Natural killer cell (primary cell): Measurements from ENCODE around the gene LACC1. TPM values are rescaled to one million over a fixed set of nuclear protein-coding genes. Genes with fewer than 3 reads are reported as not detected.

Experiments used
- ATAC-seq, 3 donors: fragments of 150-1000 bp in 2 of 3; fragments of 200-7000 bp in 1 of 3; cut with Tn5 transposase; 1 replicate in 1 of 3; 2 replicates in 2 of 3; pipeline ENCODE4 v1.10.0; 2021; ENCODE audit warnings: mild to moderate bottlenecking in 2 of 3, moderate library complexity in 2 of 3
- DNase-seq, 2 donors: peaks; one replicate each; pipeline versions ENCODE4 v3.0.0 to v3.0.0-alpha.2; 2013 to 2021; ENCODE audit warnings: mixed read lengths in 1 of 2
- H3K27ac ChIP-seq: one replicate; pipeline ENCODE4 v1.5.1; 2013; ENCODE audit warnings: mild to moderate bottlenecking, low read length
- H3K27me3 ChIP-seq: one replicate; pipeline ENCODE4 v1.6.1; 2013; ENCODE audit warnings: low read length; ENCODE audit not compliant: control insufficient read depth, insufficient read depth
- H3K36me3 ChIP-seq: one replicate; pipeline ENCODE4 v1.6.1; 2013; ENCODE audit warnings: low read length; ENCODE audit not compliant: control insufficient read depth, insufficient read depth
- H3K4me1 ChIP-seq: one replicate; pipeline ENCODE4 v1.6.1; 2013; ENCODE audit warnings: low read length; ENCODE audit not compliant: control insufficient read depth, insufficient read depth
- H3K4me3 ChIP-seq: one replicate; pipeline ENCODE4 v1.5.1; 2013; ENCODE audit warnings: low read length
- H3K9me3 ChIP-seq: one replicate; pipeline ENCODE4 v1.6.1; 2013; ENCODE audit warnings: low read length; ENCODE audit not compliant: control insufficient read depth, insufficient read depth
- H3K27ac Mint-ChIP-seq, 2 donors: one replicate each; pipeline ENCODE4 v1.8.0; 2022; ENCODE audit warnings: mild to moderate bottlenecking in 2 of 2, mixed read lengths in 2 of 2, moderate library complexity in 1 of 2
- H3K27me3 Mint-ChIP-seq, 2 donors: one replicate each; pipeline ENCODE4 v1.8.0; 2022; ENCODE audit warnings: low read depth in 2 of 2, mixed read lengths in 2 of 2
- H3K36me3 Mint-ChIP-seq: one replicate; pipeline ENCODE4 v1.8.0; 2022; ENCODE audit warnings: mixed read lengths
- H3K4me1 Mint-ChIP-seq, 2 donors: one replicate each; pipeline ENCODE4 v1.8.0; 2022; ENCODE audit warnings: mixed read lengths in 2 of 2
- H3K4me3 Mint-ChIP-seq: one replicate; pipeline ENCODE4 v1.8.0; 2022; ENCODE audit warnings: mild to moderate bottlenecking, moderate library complexity, mixed read lengths
- H3K9me3 Mint-ChIP-seq, 2 donors: one replicate each; pipeline ENCODE4 v1.8.0; 2022; ENCODE audit warnings: mixed read lengths in 2 of 2
- CTCF ChIP-seq: fragments of 200-600 bp; IDR thresholded peaks from one replicate; pipeline ENCODE4 v1.8.0; 2022; ENCODE audit warnings: antibody characterized with exemption
- WGBS: methylation state at CpG from one replicate; pipeline ENCODE4 v1.1.7; 2013; ENCODE audit warnings: missing lambda C conversion rate; ENCODE audit not compliant: insufficient coverage; 5-methylcytosine and 5-hydroxymethylcytosine counted together
- intact Hi-C: fragments of 100-400 bp; cut with micrococcal nuclease; formaldehyde crosslinking; loops from one replicate; pipeline ENCODE4 v1.14.2; 2022
- total RNA-seq, 4 donors: library from RNA; stranded (reverse); fragments of 120-200 nt in 1 of 4; gene quantifications; one replicate each; pipeline versions ENCODE4 v1.2.3 to v1.2.4, GENCODE V29; 2013 to 2022

The LACC1 gene
- total RNA-seq, 3 donors from 2014 or later (not counting 1 experiment from before 2014, with no cell fraction given), result 1.1 to 4.3 (median 2.8) TPM

DNA sequence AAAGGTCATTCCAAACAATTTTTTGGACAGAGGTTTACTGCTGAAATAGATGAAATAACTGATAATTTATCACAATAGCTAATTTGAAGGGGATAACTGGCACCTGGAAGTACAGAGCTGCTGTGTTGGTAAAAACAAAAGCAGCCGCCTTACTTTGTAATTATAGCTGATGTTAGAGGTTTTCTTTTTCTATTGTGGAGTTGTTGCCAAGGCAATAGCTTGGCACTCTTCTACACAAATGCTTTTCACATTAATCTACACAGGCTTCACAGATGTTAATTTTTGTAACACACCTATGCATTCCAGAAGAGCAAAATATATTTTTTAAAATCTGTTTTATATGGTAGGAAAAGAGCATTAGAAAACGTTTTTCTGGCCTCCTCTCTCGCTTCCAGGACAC, 56.9 kb downstream of the LACC1 start:
- TF ChIP-seq CTCF, result no peak
- Mint-ChIP-seq H3K9me3 (no peaks in the 10 kb centered on the region), H3K4me3 (no peak overlapping the region), H3K27me3 (peaks cover 11 to 19% of the 10 kb centered on the region in 2 donors), H3K36me3 (no peaks in the 10 kb centered on the region), H3K27ac (no peak overlapping the region), H3K4me1 (no peaks in the 10 kb centered on the region)
- H3K9me3 ChIP-seq, result no peaks in the 10 kb centered on the region
- ATAC-seq (no peak), DNase-seq (no peak)
- intact Hi-C loops, result no loop called here
- no peaks in the 10 kb centered on the region for H3K27me3 ChIP-seq
- H3K4me1 ChIP-seq, result no peaks in the 10 kb centered on the region
- 78% methylated on average over 2 of the region's 3 CpGs for WGBS
- no peaks in the 10 kb centered on the region for H3K36me3 ChIP-seq
- no peak overlapping the region for H3K27ac ChIP-seq
- H3K4me3 ChIP-seq, result no peak overlapping the region

DNA sequence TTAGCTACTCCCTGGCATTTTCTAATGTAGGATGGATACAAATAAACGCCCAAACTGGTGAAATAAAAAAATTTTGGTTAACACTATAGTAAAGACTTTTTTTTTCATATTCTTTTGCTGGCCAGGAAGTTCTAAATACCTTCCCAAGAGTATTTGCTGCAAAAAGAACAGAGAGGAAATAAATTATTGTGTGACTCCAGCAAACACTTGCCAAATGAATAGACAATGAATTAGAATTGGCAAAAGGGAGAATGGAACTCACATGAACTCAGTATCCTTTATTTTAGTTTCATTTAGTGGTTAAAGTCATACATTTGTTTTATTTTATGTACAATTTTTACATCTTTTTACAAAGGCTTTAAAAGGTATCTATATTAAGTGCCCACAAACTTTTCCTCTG, 58.1 kb downstream of the LACC1 start:
- no peak for DNase-seq
- no peaks in the 10 kb centered on the region for H3K36me3 Mint-ChIP-seq
- no peak overlapping the region for H3K4me3 ChIP-seq
- H3K9me3 Mint-ChIP-seq, result no peaks in the 10 kb centered on the region
- no peak for TF ChIP-seq CTCF
- H3K27ac Mint-ChIP-seq, result no peak overlapping the region
- no peaks in the 10 kb centered on the region for H3K4me1 Mint-ChIP-seq
- no peak overlapping the region for H3K4me3 Mint-ChIP-seq
- peaks cover 16 to 18% of the 10 kb centered on the region in 2 donors for H3K27me3 Mint-ChIP-seq
- WGBS, result no CpG with 5 or more reads among the region's 1 CpG
- no peaks in the 10 kb centered on the region for H3K4me1 ChIP-seq
- no peak for ATAC-seq
- H3K36me3 ChIP-seq, result no peaks in the 10 kb centered on the region
- no peak overlapping the region for H3K27ac ChIP-seq
- intact Hi-C loops, result no loop called here
- no peaks in the 10 kb centered on the region for H3K27me3 ChIP-seq
- H3K9me3 ChIP-seq, result no peaks in the 10 kb centered on the region

DNA sequence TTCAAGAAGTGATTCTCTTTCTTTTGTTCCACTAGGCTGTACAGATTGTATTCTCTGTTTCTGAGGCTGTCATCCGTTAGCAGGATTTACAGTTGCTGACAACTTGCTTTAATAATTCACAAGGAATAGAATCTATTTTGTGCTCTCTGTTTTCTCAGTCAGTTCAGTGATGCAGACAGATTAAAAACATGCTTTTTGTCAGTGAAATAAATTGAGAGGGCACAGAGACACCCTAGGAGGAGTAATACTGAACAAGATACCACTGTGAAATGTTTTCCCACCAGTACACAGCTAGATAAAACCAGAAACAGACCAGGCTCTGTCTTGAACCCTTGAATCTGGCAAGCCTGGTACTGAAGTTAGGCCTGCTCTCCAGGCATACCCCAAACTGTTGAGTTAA, 58.7 kb downstream of the LACC1 start:
- Histone ChIP-seq H3K36me3 (no peaks in the 10 kb centered on the region), H3K4me3 (no peak overlapping the region), H3K27me3 (no peaks in the 10 kb centered on the region), H3K9me3 (no peaks in the 10 kb centered on the region), H3K4me1 (no peaks in the 10 kb centered on the region), H3K27ac (no peak overlapping the region)
- no peak for TF ChIP-seq CTCF
- Mint-ChIP-seq H3K36me3 (no peaks in the 10 kb centered on the region), H3K27me3 (peaks cover 15 to 19% of the 10 kb centered on the region in 2 donors), H3K4me1 (no peaks in the 10 kb centered on the region), H3K4me3 (no peak overlapping the region), H3K9me3 (no peaks in the 10 kb centered on the region), H3K27ac (no peak overlapping the region)
- intact Hi-C loops, result no loop called here
- ATAC-seq, result no peak
- no peak for DNase-seq
- 100% methylated on average over 1 of the region's 1 CpG for WGBS

GRCh38 chr13:43939086-43939485, 59.4 kb downstream of the LACC1 start:
- Histone ChIP-seq H3K4me3 (no peak overlapping the region), H3K9me3 (no peaks in the 10 kb centered on the region), H3K27ac (no peak overlapping the region), H3K36me3 (no peaks in the 10 kb centered on the region), H3K4me1 (no peaks in the 10 kb centered on the region), H3K27me3 (no peaks in the 10 kb centered on the region)
- no peak for TF ChIP-seq CTCF
- H3K36me3 Mint-ChIP-seq, result no peaks in the 10 kb centered on the region
- ATAC-seq (no peak), DNase-seq (no peak)
- WGBS, result 90% methylated on average over 1 of the region's 1 CpG
- no peaks in the 10 kb centered on the region for H3K4me1 Mint-ChIP-seq
- no peaks in the 10 kb centered on the region for H3K9me3 Mint-ChIP-seq
- no peak overlapping the region for H3K4me3 Mint-ChIP-seq
- H3K27ac Mint-ChIP-seq, result no peak overlapping the region
- H3K27me3 Mint-ChIP-seq, result peaks cover 12 to 19% of the 10 kb centered on the region in 2 donors
- intact Hi-C loops, result no loop called here
